ENCODE measurements around the gene DCLRE1C. TPM values are rescaled to one million over a fixed set of nuclear protein-coding genes. Genes with fewer than 3 reads are reported as not detected.
"Not testable (repeated sequence)": the region's sequence is repeated elsewhere in the genome, so short reads cannot be mapped to it uniquely, and the experiment has no call there.

Gene DCLRE1C
- polyA plus RNA-seq (2013, experiment 1 of 4): 4.3 TPM
- polyA plus RNA-seq (2013, experiment 2 of 4): 5.4 TPM
- polyA plus RNA-seq (2013, experiment 3 of 4): 4.3 TPM
- 7.3 TPM for polyA plus RNA-seq (2013, experiment 4 of 4)

GRCh38 chr10:14954001-14954770 is at the start of gene DCLRE1C:
Gene DCLRE1C, minus strand, starts transcription at chr10:14954096. Its CDS starts 86 bp downstream, at chr10:14954010.
- H3K27me3 ChIP-seq (ENCODE audit: control insufficient read depth, insufficient read depth, low read length, poor library complexity, severe bottlenecking): no peaks in the 10 kb centered on the region
- no peaks in the 10 kb centered on the region for H3K36me3 ChIP-seq (ENCODE audit: control insufficient read depth, insufficient read depth, low read length)
- no peaks in the 10 kb centered on the region for H3K9me3 ChIP-seq (ENCODE audit: control insufficient read depth, low read length)
- H3K4me3 ChIP-seq (ENCODE audit: insufficient read depth, low read depth, low read length): peak within 1 kb of the TSS; percentile 73
- WGBS, 2 experiments: 1% methylated on average over 43 to 44 of the region's 45 CpGs
- H3K27ac ChIP-seq (ENCODE audit: insufficient read depth, low read depth, low read length, poor library complexity, severe bottlenecking): no peak within 1 kb of the TSS
- H3K4me1 ChIP-seq (ENCODE audit: control insufficient read depth, insufficient read depth, low read length): peaks cover 14% of the 10 kb centered on the region

GRCh38 chr10:14995964-14996565 is 42.2 kb upstream of the DCLRE1C start:
- no peaks in the 10 kb centered on the region for H3K4me1 ChIP-seq (ENCODE audit: control insufficient read depth, insufficient read depth, low read length)
- H3K27me3 ChIP-seq (ENCODE audit: control insufficient read depth, insufficient read depth, low read length, poor library complexity, severe bottlenecking): no peaks in the 10 kb centered on the region
- no peaks in the 10 kb centered on the region for H3K9me3 ChIP-seq (ENCODE audit: control insufficient read depth, low read length)
- no peaks in the 10 kb centered on the region for H3K36me3 ChIP-seq (ENCODE audit: control insufficient read depth, insufficient read depth, low read length)
- no peak overlapping the region for H3K27ac ChIP-seq (ENCODE audit: insufficient read depth, low read depth, low read length, poor library complexity, severe bottlenecking)
- H3K4me3 ChIP-seq (ENCODE audit: insufficient read depth, low read depth, low read length): no peak overlapping the region
- WGBS, 2 experiments: 93 to 94% methylated on average over 50 of the region's 50 CpGs

- WGBS, 2 experiments: 90 to 91% methylated on average over 32 of the region's 32 CpGs
These were observed 39.9 kb upstream of the DCLRE1C start for GRCh38 chr10:14993500-14994455.

GRCh38 chr10:14992336-14992735 is 38.4 kb upstream of the DCLRE1C start:
- not testable (repeated sequence) for H3K36me3 ChIP-seq (ENCODE audit: control insufficient read depth, insufficient read depth, low read length); H3K4me1 ChIP-seq (ENCODE audit: control insufficient read depth, insufficient read depth, low read length); H3K4me3 ChIP-seq (ENCODE audit: insufficient read depth, low read depth, low read length); H3K27ac ChIP-seq (ENCODE audit: insufficient read depth, low read depth, low read length, poor library complexity, severe bottlenecking); H3K9me3 ChIP-seq (ENCODE audit: control insufficient read depth, low read length); H3K27me3 ChIP-seq (ENCODE audit: control insufficient read depth, insufficient read depth, low read length, poor library complexity, severe bottlenecking)
- 86 to 87% methylated on average over 9 of the region's 9 CpGs for WGBS, 2 experiments

More at GRCh38 chr10:14993500-14994455, 39.9 kb upstream of the DCLRE1C start:
- not testable (repeated sequence) for H3K27me3 ChIP-seq (ENCODE audit: control insufficient read depth, insufficient read depth, low read length, poor library complexity, severe bottlenecking); H3K9me3 ChIP-seq (ENCODE audit: control insufficient read depth, low read length); H3K4me3 ChIP-seq (ENCODE audit: insufficient read depth, low read depth, low read length); H3K4me1 ChIP-seq (ENCODE audit: control insufficient read depth, insufficient read depth, low read length); H3K36me3 ChIP-seq (ENCODE audit: control insufficient read depth, insufficient read depth, low read length); H3K27ac ChIP-seq (ENCODE audit: insufficient read depth, low read depth, low read length, poor library complexity, severe bottlenecking)

- not testable (repeated sequence) for H3K9me3 ChIP-seq (ENCODE audit: control insufficient read depth, low read length); H3K4me1 ChIP-seq (ENCODE audit: control insufficient read depth, insufficient read depth, low read length); H3K27me3 ChIP-seq (ENCODE audit: control insufficient read depth, insufficient read depth, low read length, poor library complexity, severe bottlenecking); H3K27ac ChIP-seq (ENCODE audit: insufficient read depth, low read depth, low read length, poor library complexity, severe bottlenecking); H3K4me3 ChIP-seq (ENCODE audit: insufficient read depth, low read depth, low read length); H3K36me3 ChIP-seq (ENCODE audit: control insufficient read depth, insufficient read depth, low read length)
- 73 to 75% methylated on average over 18 to 19 of the region's 19 CpGs for WGBS, 2 experiments
These were observed 37.3 kb upstream of the DCLRE1C start for GRCh38 chr10:14991035-14991749.

- H3K36me3 ChIP-seq (ENCODE audit: control insufficient read depth, insufficient read depth, low read length); H3K4me3 ChIP-seq (ENCODE audit: insufficient read depth, low read depth, low read length); H3K27me3 ChIP-seq (ENCODE audit: control insufficient read depth, insufficient read depth, low read length, poor library complexity, severe bottlenecking); H3K27ac ChIP-seq (ENCODE audit: insufficient read depth, low read depth, low read length, poor library complexity, severe bottlenecking); H3K4me1 ChIP-seq (ENCODE audit: control insufficient read depth, insufficient read depth, low read length); H3K9me3 ChIP-seq (ENCODE audit: control insufficient read depth, low read length): not testable (repeated sequence)
- 95 to 100% methylated on average over 4 to 5 of the region's 6 CpGs for WGBS, 2 experiments
These were observed 35.7 kb upstream of the DCLRE1C start for GRCh38 chr10:14989552-14989951.

GRCh38 chr10:14982744-14983143 is 28.8 kb upstream of the DCLRE1C start:
- no peaks in the 10 kb centered on the region for H3K9me3 ChIP-seq (ENCODE audit: control insufficient read depth, low read length)
- WGBS, 2 experiments: 86 to 100% methylated on average over 1 to 3 of the region's 3 CpGs
- H3K36me3 ChIP-seq (ENCODE audit: control insufficient read depth, insufficient read depth, low read length): no peaks in the 10 kb centered on the region

GRCh38 chr10:14975672-14976273 is 21.9 kb upstream of the DCLRE1C start:
- no peaks in the 10 kb centered on the region for H3K27me3 ChIP-seq (ENCODE audit: control insufficient read depth, insufficient read depth, low read length, poor library complexity, severe bottlenecking)
- no peak overlapping the region for H3K4me3 ChIP-seq (ENCODE audit: insufficient read depth, low read depth, low read length)
- WGBS, 2 experiments: 51 to 55% methylated on average over 19 to 20 of the region's 21 CpGs
- no peaks in the 10 kb centered on the region for H3K4me1 ChIP-seq (ENCODE audit: control insufficient read depth, insufficient read depth, low read length)
- H3K36me3 ChIP-seq (ENCODE audit: control insufficient read depth, insufficient read depth, low read length): no peaks in the 10 kb centered on the region
- no peak overlapping the region for H3K27ac ChIP-seq (ENCODE audit: insufficient read depth, low read depth, low read length, poor library complexity, severe bottlenecking)
- no peaks in the 10 kb centered on the region for H3K9me3 ChIP-seq (ENCODE audit: control insufficient read depth, low read length)

More at GRCh38 chr10:14982744-14983143, 28.8 kb upstream of the DCLRE1C start:
- Histone ChIP-seq H3K4me3 (ENCODE audit: insufficient read depth, low read depth, low read length) (no peak overlapping the region), H3K4me1 (ENCODE audit: control insufficient read depth, insufficient read depth, low read length) (no peaks in the 10 kb centered on the region), H3K27me3 (ENCODE audit: control insufficient read depth, insufficient read depth, low read length, poor library complexity, severe bottlenecking) (no peaks in the 10 kb centered on the region), H3K27ac (ENCODE audit: insufficient read depth, low read depth, low read length, poor library complexity, severe bottlenecking) (no peak overlapping the region)

GRCh38 chr10:14974153-14974998 is 20.5 kb upstream of the DCLRE1C start:
- not testable (repeated sequence) for H3K27me3 ChIP-seq (ENCODE audit: control insufficient read depth, insufficient read depth, low read length, poor library complexity, severe bottlenecking); H3K4me3 ChIP-seq (ENCODE audit: insufficient read depth, low read depth, low read length); H3K9me3 ChIP-seq (ENCODE audit: control insufficient read depth, low read length); H3K4me1 ChIP-seq (ENCODE audit: control insufficient read depth, insufficient read depth, low read length); H3K27ac ChIP-seq (ENCODE audit: insufficient read depth, low read depth, low read length, poor library complexity, severe bottlenecking); H3K36me3 ChIP-seq (ENCODE audit: control insufficient read depth, insufficient read depth, low read length)
- 53 to 60% methylated on average over 7 to 11 of the region's 15 CpGs for WGBS, 2 experiments
